Erythroblast (primary cell): ENCODE data around the gene LY86.

ENCODE experiments used
- GATA1 ChIP-seq: IDR thresholded peaks from 2 replicates; pipeline ENCODE4 v1.6.1; 2011; ENCODE audit warnings: low read depth, mild to moderate bottlenecking, control low read depth, low read length, moderate library complexity
- POLR2A ChIP-seq: IDR thresholded peaks from 2 replicates; pipeline ENCODE4 v1.6.1; 2011; ENCODE audit warnings: mild to moderate bottlenecking, low read length

- TF ChIP-seq POLR2A = no peak
- TF ChIP-seq GATA1 = no peak
Measured at GRCh38 chr6:6577735-6578134, 10.8 kb upstream of the LY86 start.
